KMS-11 (cell line): ENCODE data around the gene NDUFS6.

Source experiments
- H2AFZ ChIP-seq: fragments of 200-600 bp; sonication (generic); 2 replicates; pipeline ENCODE4 v1.6.1; 2016; ENCODE audit warnings: antibody characterized with exemption, mixed run types, low read depth
- H3K27ac ChIP-seq: fragments of 200-600 bp; sonication (generic); 2 replicates; pipeline ENCODE4 v1.6.1; 2016; ENCODE audit warnings: mild to moderate bottlenecking, mixed run types
- H3K27me3 ChIP-seq: fragments of 200-600 bp; sonication (generic); 2 replicates; pipeline ENCODE4 v1.6.1; 2017; ENCODE audit warnings: mild to moderate bottlenecking, low read depth, mixed run types, moderate library complexity; ENCODE audit not compliant: insufficient read depth
- H3K36me3 ChIP-seq: fragments of 200-600 bp; sonication (generic); 2 replicates; pipeline ENCODE4 v1.6.1; 2017; ENCODE audit warnings: mild to moderate bottlenecking, mixed run types; ENCODE audit not compliant: insufficient read depth
- H3K4me1 ChIP-seq: fragments of 200-600 bp; sonication (generic); 2 replicates; pipeline ENCODE4 v1.6.1; 2016; ENCODE audit warnings: mild to moderate bottlenecking, low read depth, mixed run types; ENCODE audit not compliant: poor library complexity, severe bottlenecking
- H3K4me2 ChIP-seq: fragments of 200-600 bp; sonication (generic); 2 replicates; pipeline ENCODE4 v1.7.0; 2016; ENCODE audit warnings: mild to moderate bottlenecking, mixed run types
- H3K4me3 ChIP-seq: fragments of 200-600 bp; sonication (generic); IDR thresholded peaks from 2 replicates; pipeline ENCODE4 v1.6.1; 2017; ENCODE audit warnings: low read depth, low read length, mixed read lengths; ENCODE audit not compliant: insufficient read depth
- H3K79me2 ChIP-seq: fragments of 200-600 bp; sonication (generic); 2 replicates; pipeline ENCODE4 v1.6.1; 2016; ENCODE audit warnings: low read depth, mixed run types; ENCODE audit not compliant: insufficient read depth
- H3K9ac ChIP-seq: fragments of 200-600 bp; sonication (generic); 2 replicates; pipeline ENCODE4 v1.6.1; 2016; ENCODE audit warnings: mild to moderate bottlenecking, mixed run types
- H4K20me1 ChIP-seq: fragments of 200-600 bp; sonication (generic); 2 replicates; pipeline ENCODE4 v1.6.1; 2016; ENCODE audit warnings: mild to moderate bottlenecking, mixed run types; ENCODE audit not compliant: insufficient read depth
- TF ChIP-seq, protein P1 (sequence below): fragments of 200-600 bp; sonication (generic); conservative IDR thresholded peaks from 2 replicates; pipeline ENCODE4 v1.6.1; 2017; ENCODE audit warnings: low read depth, mild to moderate bottlenecking, antibody characterized with exemption, low read length, moderate library complexity, mixed read lengths

NDUFS6 gene

DNA sequence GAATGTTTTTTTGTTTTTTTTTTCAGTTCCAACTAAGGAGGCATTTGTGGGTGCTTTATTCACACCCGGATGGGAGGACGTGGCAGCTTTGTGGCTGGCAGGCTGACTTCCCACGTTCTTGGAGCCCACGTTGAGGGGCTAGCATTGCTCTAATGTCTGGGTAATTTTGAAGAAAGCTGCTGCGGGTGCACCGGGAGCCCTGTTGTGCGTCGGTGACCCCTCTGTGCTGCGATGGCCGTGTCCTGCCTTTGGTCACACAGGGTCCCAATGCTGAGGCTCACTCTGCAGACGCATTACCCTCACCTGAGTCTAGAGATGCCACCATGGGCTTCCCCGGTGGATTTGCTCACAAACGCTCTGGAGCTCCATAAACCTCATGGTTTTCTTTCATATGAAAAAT lies 34.2 kb downstream of the NDUFS6 start:
- no peak overlapping the region for H2AFZ ChIP-seq
- H4K20me1 ChIP-seq, result no peaks in the 10 kb centered on the region
- no peak overlapping the region for H3K4me2 ChIP-seq
- H3K27me3 ChIP-seq, result no peaks in the 10 kb centered on the region; the same call in 1 of the 2 replicates
- H3K4me1 ChIP-seq, result no peaks in the 10 kb centered on the region
- TF ChIP-seq, protein P1, sequence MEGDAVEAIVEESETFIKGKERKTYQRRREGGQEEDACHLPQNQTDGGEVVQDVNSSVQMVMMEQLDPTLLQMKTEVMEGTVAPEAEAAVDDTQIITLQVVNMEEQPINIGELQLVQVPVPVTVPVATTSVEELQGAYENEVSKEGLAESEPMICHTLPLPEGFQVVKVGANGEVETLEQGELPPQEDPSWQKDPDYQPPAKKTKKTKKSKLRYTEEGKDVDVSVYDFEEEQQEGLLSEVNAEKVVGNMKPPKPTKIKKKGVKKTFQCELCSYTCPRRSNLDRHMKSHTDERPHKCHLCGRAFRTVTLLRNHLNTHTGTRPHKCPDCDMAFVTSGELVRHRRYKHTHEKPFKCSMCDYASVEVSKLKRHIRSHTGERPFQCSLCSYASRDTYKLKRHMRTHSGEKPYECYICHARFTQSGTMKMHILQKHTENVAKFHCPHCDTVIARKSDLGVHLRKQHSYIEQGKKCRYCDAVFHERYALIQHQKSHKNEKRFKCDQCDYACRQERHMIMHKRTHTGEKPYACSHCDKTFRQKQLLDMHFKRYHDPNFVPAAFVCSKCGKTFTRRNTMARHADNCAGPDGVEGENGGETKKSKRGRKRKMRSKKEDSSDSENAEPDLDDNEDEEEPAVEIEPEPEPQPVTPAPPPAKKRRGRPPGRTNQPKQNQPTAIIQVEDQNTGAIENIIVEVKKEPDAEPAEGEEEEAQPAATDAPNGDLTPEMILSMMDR, result no peak
- H3K4me3 ChIP-seq, result no peak overlapping the region
- no peaks in the 10 kb centered on the region for H3K79me2 ChIP-seq
- no peak overlapping the region for H3K9ac ChIP-seq
- H3K36me3 ChIP-seq, result no peaks in the 10 kb centered on the region
- no peak overlapping the region for H3K27ac ChIP-seq

DNA sequence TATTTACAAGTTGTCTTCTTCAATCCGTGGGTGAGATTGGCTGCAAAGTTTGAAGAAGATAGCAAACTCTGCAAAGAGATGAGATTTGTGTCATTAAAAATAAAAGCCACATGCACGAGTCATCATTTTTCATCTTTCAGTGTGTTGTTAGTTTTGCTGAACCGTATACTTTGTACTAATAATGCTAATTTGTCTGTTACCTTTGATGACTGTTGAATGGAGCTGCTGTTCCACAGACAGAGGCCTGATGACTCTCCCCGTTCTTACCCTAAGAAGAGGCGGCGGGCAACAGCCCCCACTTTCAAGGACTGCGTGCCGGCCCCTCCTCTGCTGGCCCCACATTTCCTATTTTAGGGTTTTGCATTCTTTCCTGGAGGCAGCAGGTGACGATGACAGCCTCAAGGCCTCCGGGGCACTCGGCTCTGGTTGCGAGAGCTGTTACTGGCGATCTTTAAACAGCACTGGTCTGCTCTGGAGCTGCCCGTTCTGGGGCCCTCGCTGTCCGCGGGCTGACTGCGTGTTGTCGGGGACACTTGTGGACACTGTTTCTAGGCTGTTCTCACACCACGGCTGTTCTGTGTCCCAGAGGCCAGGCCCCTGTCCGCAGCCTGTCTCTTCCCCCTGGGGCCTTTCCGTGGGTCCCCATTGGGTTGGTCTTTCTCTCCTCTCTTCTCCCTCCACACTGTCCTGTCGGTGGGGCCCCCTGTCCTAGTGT lies 35.1 kb downstream of the NDUFS6 start:
- H3K79me2 ChIP-seq, result no peaks in the 10 kb centered on the region
- no peaks in the 10 kb centered on the region for H3K36me3 ChIP-seq
- H3K4me2 ChIP-seq, result no peak overlapping the region
- no peaks in the 10 kb centered on the region for H3K4me1 ChIP-seq
- H3K4me3 ChIP-seq, result no peak overlapping the region
- no peak overlapping the region for H2AFZ ChIP-seq
- no peaks in the 10 kb centered on the region; the same call in 1 of the 2 replicates for H3K27me3 ChIP-seq
- H3K27ac ChIP-seq, result no peak overlapping the region
- H3K9ac ChIP-seq, result no peak overlapping the region
- TF ChIP-seq, protein P1, result no peak
- no peaks in the 10 kb centered on the region for H4K20me1 ChIP-seq

DNA sequence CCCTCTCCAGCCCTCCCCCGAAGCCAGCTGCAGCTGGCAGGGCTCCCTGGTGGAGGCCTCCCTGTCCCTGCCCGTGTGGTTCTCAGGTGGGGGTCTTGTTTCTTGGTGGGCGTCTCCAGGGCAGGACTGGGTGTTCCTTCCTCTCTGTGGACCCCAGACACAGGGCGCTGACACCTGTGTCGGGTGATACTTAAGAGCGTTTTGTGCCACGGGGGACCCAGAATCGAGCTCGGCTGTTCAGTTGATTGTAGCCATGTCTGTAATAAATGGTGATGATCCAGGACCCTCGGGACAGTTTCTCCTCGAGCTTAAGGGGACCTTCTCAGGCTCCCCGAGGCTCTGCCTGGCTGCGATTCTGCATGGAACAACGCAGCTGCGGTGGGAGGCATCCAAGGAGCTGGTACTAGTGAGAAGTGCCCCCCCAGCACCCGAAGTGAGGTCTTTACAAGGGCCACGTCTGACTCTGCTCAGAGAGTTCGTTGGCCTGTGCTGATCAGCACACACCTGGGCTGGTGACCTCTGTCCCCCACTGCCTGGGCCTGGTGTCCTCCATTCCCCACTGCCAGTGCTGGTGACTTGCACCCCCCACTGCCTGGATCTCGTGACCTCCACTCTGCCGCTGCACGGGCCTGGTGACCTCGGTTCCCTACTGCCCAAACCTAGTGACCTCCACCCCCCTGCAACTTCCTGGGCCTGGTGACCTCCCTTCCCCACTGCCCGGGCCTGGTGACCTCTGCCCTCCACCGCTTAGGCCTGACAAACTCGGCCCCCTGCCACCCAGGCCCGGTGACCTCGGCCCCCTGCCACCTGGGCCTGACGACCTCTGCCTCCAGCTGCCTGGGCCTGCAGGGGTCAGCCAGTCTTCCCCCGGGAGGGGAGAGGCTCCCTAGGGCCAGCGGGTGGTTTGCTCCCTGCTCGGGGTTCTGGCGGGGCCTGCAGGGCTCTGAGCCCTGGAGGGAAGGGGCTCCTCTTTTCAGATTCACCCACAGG lies 36.0 kb downstream of the NDUFS6 start:
- H4K20me1 ChIP-seq, result no peaks in the 10 kb centered on the region
- H3K4me3 ChIP-seq, result no peak overlapping the region
- H3K9ac ChIP-seq, result no peak overlapping the region
- H3K4me2 ChIP-seq, result no peak overlapping the region
- H3K36me3 ChIP-seq, result no peaks in the 10 kb centered on the region
- no peaks in the 10 kb centered on the region for H3K79me2 ChIP-seq
- TF ChIP-seq, protein P1, result no peak
- no peaks in the 10 kb centered on the region; the same call in 1 of the 2 replicates for H3K27me3 ChIP-seq
- H3K4me1 ChIP-seq, result no peaks in the 10 kb centered on the region
- no peak overlapping the region for H3K27ac ChIP-seq
- no peak overlapping the region for H2AFZ ChIP-seq

DNA sequence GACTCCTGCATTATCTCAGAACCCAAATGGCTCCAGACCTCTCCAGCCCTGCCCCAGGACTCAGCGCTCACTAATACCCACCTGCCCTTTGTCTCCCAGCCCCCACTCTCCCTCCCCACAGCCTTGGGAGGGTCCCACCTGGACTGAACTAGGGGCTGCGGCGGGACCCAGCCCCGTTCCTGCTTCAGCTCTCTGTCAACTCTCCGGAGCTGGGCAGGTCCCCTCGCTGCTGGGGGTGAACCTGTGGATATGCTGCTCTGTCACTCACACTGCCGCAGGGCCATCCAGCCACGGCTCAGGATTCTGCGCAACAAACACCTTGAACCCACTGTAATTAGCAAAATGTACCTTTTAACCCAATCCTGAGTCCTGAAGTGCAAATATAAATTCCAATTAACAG lies 36.8 kb downstream of the NDUFS6 start:
- Histone ChIP-seq H3K4me2 (no peak overlapping the region), H3K79me2 (no peaks in the 10 kb centered on the region), H4K20me1 (no peaks in the 10 kb centered on the region), H3K27ac (no peak overlapping the region), H3K4me1 (no peaks in the 10 kb centered on the region), H3K27me3 (no peaks in the 10 kb centered on the region; the same call in 1 of the 2 replicates), H2AFZ (no peak overlapping the region), H3K4me3 (no peak overlapping the region), H3K9ac (no peak overlapping the region), H3K36me3 (no peaks in the 10 kb centered on the region)
- TF ChIP-seq, protein P1, result no peak
